LNCAP (cell line): ENCODE results near the gene MUL1.

Experiments
- TF ChIP-seq, protein P1 (sequence below): fragments of 450-650 bp; IDR thresholded peaks from 2 replicates; pipeline ENCODE4 v1.5.1; 2017; ENCODE audit warnings: mild to moderate bottlenecking

Gene MUL1

DNA sequence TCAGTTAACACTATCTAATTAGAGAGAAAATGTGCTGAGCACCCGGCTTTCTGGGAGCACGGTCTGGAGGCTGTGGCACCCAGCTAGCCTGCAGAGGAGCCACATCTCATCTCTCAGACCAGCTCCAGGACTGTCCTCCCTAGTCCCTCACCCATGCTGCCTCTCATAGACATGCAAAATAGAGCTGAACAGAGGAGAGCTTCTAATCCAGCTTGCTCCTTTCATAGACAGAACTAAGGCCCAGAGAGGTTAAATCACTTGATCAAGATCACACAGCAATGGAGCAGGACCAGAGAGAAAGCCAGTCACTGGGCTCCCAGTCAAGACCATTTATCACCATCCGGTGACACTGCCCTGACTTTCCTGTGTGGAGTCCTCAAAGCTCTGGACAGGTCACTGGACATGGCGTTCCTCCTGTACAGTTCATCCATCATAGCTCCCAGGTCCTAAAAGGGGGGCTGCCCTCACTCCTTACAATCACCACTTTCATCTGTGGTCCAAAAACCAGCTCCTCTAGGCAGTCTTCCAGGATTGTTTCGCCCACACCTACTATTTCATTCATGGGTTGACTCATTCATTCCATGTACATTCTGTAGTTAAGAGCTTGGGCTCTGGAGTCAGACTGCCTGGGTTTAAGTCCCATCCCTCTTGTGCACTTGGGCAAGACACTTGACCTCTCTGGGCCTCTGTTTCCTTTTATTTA, 13.2 kb downstream of the MUL1 start:
- TF ChIP-seq, protein P1, sequence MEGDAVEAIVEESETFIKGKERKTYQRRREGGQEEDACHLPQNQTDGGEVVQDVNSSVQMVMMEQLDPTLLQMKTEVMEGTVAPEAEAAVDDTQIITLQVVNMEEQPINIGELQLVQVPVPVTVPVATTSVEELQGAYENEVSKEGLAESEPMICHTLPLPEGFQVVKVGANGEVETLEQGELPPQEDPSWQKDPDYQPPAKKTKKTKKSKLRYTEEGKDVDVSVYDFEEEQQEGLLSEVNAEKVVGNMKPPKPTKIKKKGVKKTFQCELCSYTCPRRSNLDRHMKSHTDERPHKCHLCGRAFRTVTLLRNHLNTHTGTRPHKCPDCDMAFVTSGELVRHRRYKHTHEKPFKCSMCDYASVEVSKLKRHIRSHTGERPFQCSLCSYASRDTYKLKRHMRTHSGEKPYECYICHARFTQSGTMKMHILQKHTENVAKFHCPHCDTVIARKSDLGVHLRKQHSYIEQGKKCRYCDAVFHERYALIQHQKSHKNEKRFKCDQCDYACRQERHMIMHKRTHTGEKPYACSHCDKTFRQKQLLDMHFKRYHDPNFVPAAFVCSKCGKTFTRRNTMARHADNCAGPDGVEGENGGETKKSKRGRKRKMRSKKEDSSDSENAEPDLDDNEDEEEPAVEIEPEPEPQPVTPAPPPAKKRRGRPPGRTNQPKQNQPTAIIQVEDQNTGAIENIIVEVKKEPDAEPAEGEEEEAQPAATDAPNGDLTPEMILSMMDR, result no peak

GRCh38 chr1:20493839-20494608, 13.9 kb downstream of the MUL1 start:
- TF ChIP-seq, protein P1, result peak; percentile 68

- TF ChIP-seq, protein P1, result no peak
Measured at GRCh38 chr1:20493309-20493708, 14.6 kb downstream of the MUL1 start.

DNA sequence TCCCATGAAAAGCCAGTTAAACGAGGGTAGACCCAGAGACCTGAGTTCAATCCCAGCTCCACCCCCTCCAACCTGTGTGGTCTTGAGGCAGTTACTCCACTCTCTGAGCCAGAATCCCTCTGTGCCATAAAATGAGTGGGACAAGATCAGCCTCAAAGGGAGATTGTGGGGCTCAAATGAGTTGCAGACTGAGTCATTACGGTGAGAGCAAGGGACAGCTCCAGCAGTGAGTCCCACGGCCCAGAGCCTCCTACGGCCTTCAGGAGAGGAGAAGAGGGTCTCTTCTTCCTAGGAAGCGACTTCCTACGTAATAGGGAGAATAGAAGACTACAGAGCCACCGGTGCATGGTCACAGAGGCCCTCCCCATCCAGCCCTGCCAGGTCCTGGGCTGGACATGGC, 15.2 kb downstream of the MUL1 start:
- TF ChIP-seq, protein P1, result no peak

DNA sequence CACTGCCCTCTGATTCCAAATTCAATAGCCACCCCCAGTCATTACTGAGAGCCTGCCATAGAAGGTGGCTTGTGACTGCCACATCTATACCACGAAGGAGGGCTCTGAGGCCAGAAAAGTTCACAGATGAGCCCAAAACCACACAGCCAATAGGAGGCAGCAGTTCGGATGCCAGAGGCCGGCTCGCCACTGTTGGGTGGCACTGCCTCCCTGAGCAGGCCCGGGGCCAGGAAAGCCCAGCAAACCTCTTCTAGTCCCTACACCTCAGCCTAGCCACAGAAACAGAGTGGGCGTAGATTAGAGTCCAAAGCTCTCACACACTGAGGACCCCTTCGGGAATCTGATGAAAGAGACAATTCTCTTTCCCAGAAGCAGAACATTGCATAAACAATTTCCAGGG, 16.1 kb downstream of the MUL1 start:
- TF ChIP-seq, protein P1, result no peak

GRCh38 chr1:20491178-20491577, 16.8 kb downstream of the MUL1 start:
- TF ChIP-seq, protein P1, result no peak

DNA sequence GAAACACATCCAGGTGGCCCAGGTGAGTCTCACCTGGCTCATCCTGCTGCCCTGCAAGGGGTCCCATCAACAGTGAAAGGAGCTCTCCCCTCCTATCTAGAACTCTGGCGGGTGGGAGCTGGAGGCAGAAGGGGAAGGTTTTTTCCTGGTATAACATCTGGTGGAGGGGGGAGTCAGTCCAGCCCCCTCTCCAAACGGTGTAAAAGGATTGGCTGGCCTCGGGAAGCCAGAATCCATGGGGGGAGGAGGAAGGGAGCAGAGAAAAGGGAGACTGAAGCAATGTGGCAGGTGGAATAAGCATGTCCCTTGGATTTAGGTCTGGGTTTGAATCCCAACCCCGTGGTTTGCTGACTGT, 20.7 kb downstream of the MUL1 start:
- TF ChIP-seq, protein P1, result no peak
